ENCODE measurements around the gene USP32. TPM values are rescaled to one million over a fixed set of nuclear protein-coding genes. Genes with fewer than 3 reads are reported as not detected.

The USP32 gene
- total and polyA plus RNA-seq, 2 donors (not counting 1 experiment from before 2014, with no cell fraction given) = 7.7 to 48.8 TPM

DNA sequence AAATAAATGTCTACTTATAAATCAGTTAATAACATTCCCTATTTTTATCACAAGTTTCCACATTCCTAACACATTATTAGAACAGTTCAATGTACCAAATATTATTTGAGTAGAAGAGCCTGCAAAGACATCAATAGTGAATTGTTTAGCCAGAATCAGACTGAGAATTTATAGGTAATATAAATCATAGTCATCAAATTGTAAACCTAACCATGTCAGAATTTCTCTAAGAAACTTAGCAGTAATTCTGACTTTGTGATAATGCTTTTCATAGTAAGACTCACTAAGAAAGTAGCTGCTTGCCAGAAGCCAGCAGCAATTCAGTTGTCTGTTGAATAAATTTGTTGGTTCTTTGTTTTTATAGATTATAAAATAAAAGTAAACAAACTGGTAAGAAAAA is 111.3 kb downstream of the USP32 start:
- H3K4me1 Mint-ChIP-seq = no peaks in the 10 kb centered on the region
- ChIA-PET CTCF (interaction anchor here (1.1 kb wide), 1 partner anchor 154 kb away, joined by 6 read pairs; no protein-coding TSS in a partner anchor), POLR2A (no interaction called here)
- DNase-seq = no peak
- no peaks in the 10 kb centered on the region for H4K20me1 ChIP-seq (ENCODE audit: control insufficient read depth, insufficient read depth, low read length, poor library complexity, severe bottlenecking)
- no peaks in the 10 kb centered on the region for H3K79me2 ChIP-seq (ENCODE audit: control insufficient read depth, insufficient read depth, low read length)
- no peak overlapping the region for H3K9ac ChIP-seq (ENCODE audit: low read length)
- H3K4me3 Mint-ChIP-seq = no peak overlapping the region
- no peaks in the 10 kb centered on the region for H3K27me3 ChIP-seq (replicated peaks in 1 of 4; ENCODE audit: control extremely low read depth in 1 of 4, control insufficient read depth in 3 of 4, insufficient read depth in 4 of 4, low read length in 3 of 4)
- H3K4me3 ChIP-seq (ENCODE audit: control extremely low read depth in 1 of 5, extremely low read depth in 1 of 5, insufficient read depth in 1 of 5, low read depth in 2 of 5, low read length in 4 of 5) = no peak overlapping the region
- H2AFZ ChIP-seq (ENCODE audit: insufficient read depth, low read depth, low read length, poor library complexity, severe bottlenecking) = no peak overlapping the region
- no peaks in the 10 kb centered on the region for H3K4me1 ChIP-seq (ENCODE audit: control insufficient read depth in 2 of 2, insufficient read depth in 2 of 2, low read length in 2 of 2)
- no peak overlapping the region for H3K27ac Mint-ChIP-seq
- intact Hi-C loops (cut with micrococcal nuclease) = no loop called here
- TF ChIP-seq CTCF (IDR thresholded peaks at IDR 0.05) (no peak), EZH2 (IDR thresholded peaks at IDR 0.05; ENCODE audit: borderline replicate concordance, insufficient read depth, low read depth, low read length, poor library complexity, severe bottlenecking) (no peak)
- no peaks in the 10 kb centered on the region for H3K9me3 ChIP-seq (ENCODE audit: control extremely low read depth in 1 of 3, control insufficient read depth in 2 of 3, insufficient read depth in 1 of 3, low read length in 2 of 3)
- H3K9me3 Mint-ChIP-seq (ENCODE audit: insufficient read depth) = no peaks in the 10 kb centered on the region
- no peak overlapping the region for H3K27ac ChIP-seq (ENCODE audit: low read length in 2 of 2)
- H3K27me3 Mint-ChIP-seq = no peaks in the 10 kb centered on the region
- peaks cover 5% of the 10 kb centered on the region in 2 experiments for H3K36me3 ChIP-seq (replicated peaks in 1 of 2; ENCODE audit: control extremely low read depth in 1 of 2, control insufficient read depth in 1 of 2, extremely low read depth in 1 of 2, insufficient read depth in 2 of 2, low read length in 1 of 2)
- no peak overlapping the region for H3K4me2 ChIP-seq (replicated peaks; ENCODE audit: low read depth, low read length, poor library complexity, severe bottlenecking)
- ATAC-seq (ENCODE audit: low read depth) = no peak

- Histone ChIP-seq H3K36me3 (replicated peaks in 1 of 2; ENCODE audit: control extremely low read depth in 1 of 2, control insufficient read depth in 1 of 2, extremely low read depth in 1 of 2, insufficient read depth in 2 of 2, low read length in 1 of 2) (peaks cover 3 to 5% of the 10 kb centered on the region in 2 experiments), H3K4me2 (replicated peaks; ENCODE audit: low read depth, low read length, poor library complexity, severe bottlenecking) (no peak overlapping the region), H3K27me3 (replicated peaks in 1 of 4; ENCODE audit: control extremely low read depth in 1 of 4, control insufficient read depth in 3 of 4, insufficient read depth in 4 of 4, low read length in 3 of 4) (no peaks in the 10 kb centered on the region), H3K4me1 (ENCODE audit: control insufficient read depth in 2 of 2, insufficient read depth in 2 of 2, low read length in 2 of 2) (no peaks in the 10 kb centered on the region), H4K20me1 (ENCODE audit: control insufficient read depth, insufficient read depth, low read length, poor library complexity, severe bottlenecking) (no peaks in the 10 kb centered on the region), H3K79me2 (ENCODE audit: control insufficient read depth, insufficient read depth, low read length) (no peaks in the 10 kb centered on the region), H3K9ac (ENCODE audit: low read length) (no peak overlapping the region), H3K27ac (ENCODE audit: low read length in 2 of 2) (no peak overlapping the region), H3K9me3 (ENCODE audit: control extremely low read depth in 1 of 3, control insufficient read depth in 2 of 3, insufficient read depth in 1 of 3, low read length in 2 of 3) (no peaks in the 10 kb centered on the region), H3K4me3 (ENCODE audit: control extremely low read depth in 1 of 5, extremely low read depth in 1 of 5, insufficient read depth in 1 of 5, low read depth in 2 of 5, low read length in 4 of 5) (no peak overlapping the region), H2AFZ (ENCODE audit: insufficient read depth, low read depth, low read length, poor library complexity, severe bottlenecking) (no peak overlapping the region)
- no peak for ATAC-seq (ENCODE audit: low read depth)
- H3K27ac Mint-ChIP-seq = no peak overlapping the region
- H3K9me3 Mint-ChIP-seq (ENCODE audit: insufficient read depth) = no peaks in the 10 kb centered on the region
- intact Hi-C loops (cut with micrococcal nuclease) = no loop called here
- TF ChIP-seq CTCF (IDR thresholded peaks at IDR 0.05) (no peak), EZH2 (IDR thresholded peaks at IDR 0.05; ENCODE audit: borderline replicate concordance, insufficient read depth, low read depth, low read length, poor library complexity, severe bottlenecking) (no peak)
- no peak overlapping the region for H3K4me3 Mint-ChIP-seq
- ChIA-PET POLR2A (no interaction called here), CTCF (no interaction called here)
- no peaks in the 10 kb centered on the region for H3K27me3 Mint-ChIP-seq
- DNase-seq = no peak
- no peaks in the 10 kb centered on the region for H3K4me1 Mint-ChIP-seq
- no CpG with 5 or more reads among the region's 2 CpGs for WGBS (ENCODE audit: insufficient coverage)
Measured at GRCh38 chr17:60278237-60278636, 113.7 kb downstream of the USP32 start.

Data from B cell (primary cell).